NCI-H226 (cell line): ENCODE results near the gene COA6.
"Not testable (repeated sequence)": the region's sequence is repeated elsewhere in the genome, so short reads cannot be mapped to it uniquely, and the experiment has no call there.

ENCODE experiments used
- DNase-seq: peaks from one replicate; pipeline ENCODE4 v3.0.0-alpha.2; 2015

COA6 gene

GRCh38 chr1:234371414-234371813 is 1.8 kb upstream of the COA6 start:
- no peak for DNase-seq

GRCh38 chr1:234372011-234372757 is 1.1 kb upstream of the COA6 start:
- DNase-seq: no peak

- no peak for DNase-seq
These were observed 651 bp downstream of the COA6 start for GRCh38 chr1:234373959-234374254.

GRCh38 chr1:234375672-234376071 is 2.4 kb downstream of the COA6 start:
- no peak for DNase-seq

GRCh38 chr1:234379591-234380109 is 6.4 kb downstream of the COA6 start:
- DNase-seq: not testable (repeated sequence)

GRCh38 chr1:234381699-234382555 is 8.7 kb downstream of the COA6 start:
- no peak for DNase-seq

- no peak for DNase-seq
These were observed 12.9 kb downstream of the COA6 start for GRCh38 chr1:234386122-234386521.

GRCh38 chr1:234388094-234388493 is 14.8 kb downstream of the COA6 start:
- DNase-seq: no peak

GRCh38 chr1:234393190-234393589 is 19.9 kb downstream of the COA6 start:
- DNase-seq: no peak

GRCh38 chr1:234395297-234395696 is 22.0 kb downstream of the COA6 start:
- DNase-seq: no peak

- DNase-seq: no peak
These were observed 22.8 kb downstream of the COA6 start for GRCh38 chr1:234396092-234396491.

- no peak for DNase-seq
These were observed 23.6 kb downstream of the COA6 start for GRCh38 chr1:234396871-234397270.

GRCh38 chr1:234397732-234398131 is 24.5 kb downstream of the COA6 start:
- no peak for DNase-seq

- no peak for DNase-seq
These were observed 25.7 kb downstream of the COA6 start for GRCh38 chr1:234398849-234399381.

- not testable (repeated sequence) for DNase-seq
These were observed 26.3 kb downstream of the COA6 start for GRCh38 chr1:234399515-234399914.

GRCh38 chr1:234400773-234401172 is 27.5 kb downstream of the COA6 start:
- no peak for DNase-seq

- DNase-seq: no peak
These were observed 28.4 kb downstream of the COA6 start for GRCh38 chr1:234401658-234402057.

- DNase-seq: no peak
These were observed 29.7 kb downstream of the COA6 start for GRCh38 chr1:234402939-234403338.

GRCh38 chr1:234405676-234406075 is 32.4 kb downstream of the COA6 start:
- no peak for DNase-seq

- DNase-seq: no peak
These were observed 33.6 kb downstream of the COA6 start for GRCh38 chr1:234406871-234407270.

- no peak for DNase-seq
These were observed 35.5 kb downstream of the COA6 start for GRCh38 chr1:234408757-234409156.

GRCh38 chr1:234409328-234409727 is 36.1 kb downstream of the COA6 start:
- no peak for DNase-seq

GRCh38 chr1:234412830-234413229 is 39.6 kb downstream of the COA6 start:
- no peak for DNase-seq

- DNase-seq: no peak
These were observed 40.2 kb downstream of the COA6 start for GRCh38 chr1:234413485-234413884.
